MCF 10A (cell line): Measurements from ENCODE around the gene PDIA5. TPM values are rescaled to one million over a fixed set of nuclear protein-coding genes. Genes with fewer than 3 reads are reported as not detected.

Experiments used
- BruUV-seq: library from RNA; stranded (reverse); fragments of 400-500 nt; replicated peaks from 2 replicates; lab custom pipeline; 2021; lab: Mats Ljungman, UMichigan
- CTCF ChIA-PET: fragments of 300-600 bp; sonication (Branson Sonifier 250); formaldehyde crosslinking; extraction: SDS; loops from one replicate; lab custom pipeline; 2021; ENCODE audit warnings: antibody characterized with exemption, inconsistent platforms; lab: Yijun Ruan, JAX
- POLR2A ChIA-PET: fragments of 300-600, 350-650 bp; sonication (Branson Sonifier 250); formaldehyde crosslinking; extraction: SDS; loops from one replicate; lab custom pipeline; 2020; ENCODE audit warnings: antibody characterized with exemption, inconsistent platforms; lab: Yijun Ruan, JAX
- DNase-seq: peaks from one replicate; pipeline ENCODE4 v3.0.0-alpha.2; 2018; ENCODE audit not compliant: unreplicated experiment
- H3K27ac Mint-ChIP-seq: one replicate; pipeline ENCODE4 v1.8.0; 2022; ENCODE audit warnings: mild to moderate bottlenecking, low read depth, mixed read lengths; ENCODE audit not compliant: unreplicated experiment
- H3K27me3 Mint-ChIP-seq: one replicate; pipeline ENCODE4 v1.8.0; 2022; ENCODE audit warnings: mixed read lengths; ENCODE audit not compliant: insufficient read depth, unreplicated experiment
- H3K36me3 Mint-ChIP-seq: one replicate; pipeline ENCODE4 v1.8.0; 2022; ENCODE audit warnings: mild to moderate bottlenecking, moderate library complexity, mixed read lengths; ENCODE audit not compliant: insufficient read depth, unreplicated experiment
- H3K4me1 Mint-ChIP-seq: one replicate; pipeline ENCODE4 v1.8.0; 2022; ENCODE audit warnings: mixed read lengths; ENCODE audit not compliant: insufficient read depth, unreplicated experiment
- H3K4me3 Mint-ChIP-seq: one replicate; pipeline ENCODE4 v1.8.0; 2022; ENCODE audit warnings: mild to moderate bottlenecking, moderate library complexity, mixed read lengths; ENCODE audit not compliant: unreplicated experiment
- H3K9me3 Mint-ChIP-seq: one replicate; pipeline ENCODE4 v1.8.0; 2022; ENCODE audit warnings: mixed read lengths; ENCODE audit not compliant: unreplicated experiment
- intact Hi-C: fragments of 100-400 bp; cut with micrococcal nuclease; formaldehyde crosslinking; loops from 2 replicates; pipeline ENCODE4 v1.14.1; 2022
- total RNA-seq: library from RNA; stranded (reverse); gene quantifications from 2 replicates; pipeline ENCODE4 v1.2.3, GENCODE V29; 2022
- TF ChIP-seq, protein P1 (sequence below): fragments of 200-600 bp; IDR thresholded peaks from one replicate; pipeline ENCODE4 v1.8.0; 2022; ENCODE audit warnings: antibody characterized with exemption, mild to moderate bottlenecking; ENCODE audit not compliant: unreplicated experiment

The PDIA5 gene
- total RNA-seq, 1 experiment from 2014 or later = 47.7 TPM

GRCh38 chr3:123032057-123032456 lies 34.8 kb upstream of the PDIA5 start:
- H3K36me3 Mint-ChIP-seq = no peaks in the 10 kb centered on the region
- CTCF ChIA-PET = interaction anchor here (0.6 to 6.2 kb wide), 6 partner anchors 9 to 784 kb away, joined by 3 to 89 read pairs (median 4); partner anchors contain the start of gene PDIA5

DNA sequence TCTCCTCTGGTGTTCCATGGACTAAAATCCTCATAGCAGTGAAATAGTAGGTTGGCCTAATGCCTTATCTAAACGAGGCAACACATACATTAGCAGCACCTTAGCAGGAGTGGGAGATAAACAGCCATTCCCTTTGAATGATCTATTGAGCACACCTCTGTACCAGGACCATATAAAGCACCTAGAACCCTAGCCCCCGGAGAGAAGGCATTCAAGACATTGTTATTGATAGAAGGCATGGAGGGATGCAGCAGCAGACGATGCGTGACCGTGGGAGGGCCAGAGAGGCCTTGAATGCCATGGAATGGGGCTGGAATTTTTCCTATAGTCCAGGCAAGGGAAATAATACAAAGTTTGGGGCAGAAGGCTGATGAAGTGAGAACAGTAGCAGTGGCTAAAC lies 32.7 kb upstream of the PDIA5 start:
- intact Hi-C loops = no loop called here
- TF ChIP-seq, protein P1, sequence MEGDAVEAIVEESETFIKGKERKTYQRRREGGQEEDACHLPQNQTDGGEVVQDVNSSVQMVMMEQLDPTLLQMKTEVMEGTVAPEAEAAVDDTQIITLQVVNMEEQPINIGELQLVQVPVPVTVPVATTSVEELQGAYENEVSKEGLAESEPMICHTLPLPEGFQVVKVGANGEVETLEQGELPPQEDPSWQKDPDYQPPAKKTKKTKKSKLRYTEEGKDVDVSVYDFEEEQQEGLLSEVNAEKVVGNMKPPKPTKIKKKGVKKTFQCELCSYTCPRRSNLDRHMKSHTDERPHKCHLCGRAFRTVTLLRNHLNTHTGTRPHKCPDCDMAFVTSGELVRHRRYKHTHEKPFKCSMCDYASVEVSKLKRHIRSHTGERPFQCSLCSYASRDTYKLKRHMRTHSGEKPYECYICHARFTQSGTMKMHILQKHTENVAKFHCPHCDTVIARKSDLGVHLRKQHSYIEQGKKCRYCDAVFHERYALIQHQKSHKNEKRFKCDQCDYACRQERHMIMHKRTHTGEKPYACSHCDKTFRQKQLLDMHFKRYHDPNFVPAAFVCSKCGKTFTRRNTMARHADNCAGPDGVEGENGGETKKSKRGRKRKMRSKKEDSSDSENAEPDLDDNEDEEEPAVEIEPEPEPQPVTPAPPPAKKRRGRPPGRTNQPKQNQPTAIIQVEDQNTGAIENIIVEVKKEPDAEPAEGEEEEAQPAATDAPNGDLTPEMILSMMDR = no peak
- BruUV-seq = no TSS peak
- Mint-ChIP-seq H3K36me3 (no peaks in the 10 kb centered on the region), H3K9me3 (no peaks in the 10 kb centered on the region), H3K27me3 (peaks cover 14% of the 10 kb centered on the region), H3K27ac (no peak overlapping the region), H3K4me1 (peaks cover 19% of the 10 kb centered on the region), H3K4me3 (no peak overlapping the region)
- DNase-seq = no peak
- POLR2A ChIA-PET = no interaction called here
- CTCF ChIA-PET = no interaction called here

More at GRCh38 chr3:123032057-123032456, 34.8 kb upstream of the PDIA5 start:
- Mint-ChIP-seq H3K4me1 (peaks cover 21% of the 10 kb centered on the region), H3K9me3 (no peaks in the 10 kb centered on the region), H3K27ac (no peak overlapping the region), H3K4me3 (no peak overlapping the region), H3K27me3 (peaks cover 17% of the 10 kb centered on the region)
- POLR2A ChIA-PET = interaction anchor here (0.6 to 1.5 kb wide), 2 partner anchors 175 to 263 kb away, joined by 3 read pairs; no protein-coding TSS in a partner anchor
- no peak for DNase-seq
- TF ChIP-seq, protein P1 = no peak
- intact Hi-C loops = no loop called here
- no TSS peak for BruUV-seq

DNA sequence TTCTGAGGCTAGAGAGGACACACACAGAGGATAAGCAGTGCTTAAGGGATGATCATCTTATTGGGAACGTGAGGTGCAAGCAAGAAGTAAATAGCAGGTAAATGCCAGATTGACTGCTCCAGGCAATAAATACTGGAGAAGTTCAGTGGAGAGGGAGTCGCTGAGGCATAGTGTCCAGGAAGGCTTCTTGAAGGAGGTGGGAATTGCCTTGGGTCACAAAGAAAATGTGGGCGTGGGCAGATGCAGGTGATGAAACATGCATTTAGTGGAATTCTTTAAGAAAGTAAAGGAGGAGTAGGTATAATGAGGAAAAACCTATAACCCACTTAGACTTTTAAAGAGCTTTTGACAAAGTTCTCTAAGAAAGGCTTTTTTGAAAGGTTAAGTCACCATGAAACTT lies 31.8 kb upstream of the PDIA5 start:
- ChIA-PET CTCF (interaction anchor here (0.6 to 1.0 kb wide), 2 partner anchors 91 to 92 kb away, joined by 3 read pairs; no protein-coding TSS in a partner anchor), POLR2A (no interaction called here)
- H3K4me3 Mint-ChIP-seq = no peak overlapping the region
- H3K4me1 Mint-ChIP-seq = peaks cover 19% of the 10 kb centered on the region
- H3K9me3 Mint-ChIP-seq = no peaks in the 10 kb centered on the region
- H3K27me3 Mint-ChIP-seq = peaks cover 14% of the 10 kb centered on the region
- DNase-seq = peak; percentile 45
- intact Hi-C loops = no loop called here
- TF ChIP-seq, protein P1 = no peak
- BruUV-seq = no TSS peak
- no peak overlapping the region for H3K27ac Mint-ChIP-seq
- H3K36me3 Mint-ChIP-seq = no peaks in the 10 kb centered on the region

DNA sequence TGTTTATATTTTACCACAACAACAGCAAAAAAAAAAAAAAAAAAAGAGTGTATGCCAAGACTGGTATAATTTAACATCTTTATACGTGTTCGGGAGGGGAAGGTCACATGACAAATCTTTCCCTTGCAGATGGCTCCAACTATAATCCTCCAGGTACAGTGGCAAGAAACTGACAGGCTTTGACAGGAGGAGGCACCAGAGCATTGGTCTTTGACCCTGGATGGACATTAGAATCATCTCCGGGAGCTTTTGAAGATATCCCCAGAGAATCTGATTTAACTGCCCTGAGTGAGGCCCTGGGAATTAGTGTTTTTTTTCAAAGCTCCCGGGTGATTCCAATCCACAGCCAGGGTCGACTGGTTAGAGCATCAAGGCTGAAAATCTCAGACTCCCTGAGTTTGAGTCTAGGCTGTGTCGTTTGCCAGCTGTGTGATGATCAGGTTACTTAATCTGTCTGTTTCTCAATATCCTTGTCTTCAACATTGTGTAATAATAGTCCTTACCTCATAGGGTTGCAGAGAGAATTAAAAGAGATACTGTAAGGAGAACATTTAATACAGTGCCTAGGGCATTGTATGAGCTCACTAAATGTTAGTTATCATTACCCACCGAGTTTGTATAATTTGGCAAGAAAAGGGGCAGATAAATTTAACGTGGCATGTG lies 30.3 kb upstream of the PDIA5 start:
- CTCF ChIA-PET = interaction anchor here (0.6 to 1.0 kb wide), 2 partner anchors 178 to 379 kb away, joined by 3 to 7 read pairs; no protein-coding TSS in a partner anchor
- POLR2A ChIA-PET = interaction anchor here (0.7 to 1.6 kb wide), 3 partner anchors 9 to 31 kb away, joined by 3 to 6 read pairs (median 3); partner anchors contain the start of genes PDIA5 and SEMA5B
- peaks cover 19% of the 10 kb centered on the region for H3K4me1 Mint-ChIP-seq
- peak; percentile 89 for DNase-seq
- H3K4me3 Mint-ChIP-seq = no peak overlapping the region
- no peaks in the 10 kb centered on the region for H3K36me3 Mint-ChIP-seq
- peaks cover 28% of the 10 kb centered on the region for H3K27me3 Mint-ChIP-seq
- H3K27ac Mint-ChIP-seq = no peak overlapping the region
- no TSS peak for BruUV-seq
- H3K9me3 Mint-ChIP-seq = no peaks in the 10 kb centered on the region
- TF ChIP-seq, protein P1 = no peak
- intact Hi-C loops = loop anchor here (2.0 kb wide), 1 partner anchor 42 kb away; no protein-coding TSS in a partner anchor
